IMR-90 (cell line): ENCODE measurements around the gene TSPAN3.

ENCODE experiments used
- BHLHE40 ChIP-seq: fragments of 150-350 bp; IDR thresholded peaks from 2 replicates; pipeline ENCODE4 v1.6.1; 2016; ENCODE audit warnings: mild to moderate bottlenecking, low read depth, low read length
- CEBPB ChIP-seq: IDR thresholded peaks from 2 replicates; pipeline ENCODE4 v1.6.1; 2012; ENCODE audit warnings: low read depth, low read length, improper control_type of control experiment
- NFE2L2 ChIP-seq: fragments of 150-350 bp; IDR thresholded peaks from 2 replicates; pipeline ENCODE4 v1.6.1; 2016; ENCODE audit warnings: low read depth, mild to moderate bottlenecking, low read length
- POLR2A ChIP-seq: IDR thresholded peaks from 2 replicates; pipeline ENCODE4 v1.6.1; 2012; ENCODE audit warnings: mild to moderate bottlenecking, low read depth, low read length
- RCOR1 ChIP-seq: IDR thresholded peaks from 2 replicates; pipeline ENCODE4 v1.6.1; 2012; ENCODE audit warnings: mild to moderate bottlenecking, low read length, improper control_type of control experiment; ENCODE audit not compliant: insufficient replicate concordance
- SMC3 ChIP-seq: fragments of 150-350 bp; IDR thresholded peaks from 2 replicates; pipeline ENCODE4 v1.6.1; 2016; ENCODE audit warnings: low read depth, mild to moderate bottlenecking, antibody characterized with exemption, low read length, moderate library complexity
- USF2 ChIP-seq: fragments of 150-350 bp; IDR thresholded peaks from 2 replicates; pipeline ENCODE4 v1.6.1; 2017; ENCODE audit warnings: mild to moderate bottlenecking, antibody characterized with exemption, low read length, low read depth
- TF ChIP-seq, protein P1 (sequence below): conservative IDR thresholded peaks from 2 replicates; pipeline ENCODE4 v1.5.1; 2012; ENCODE audit warnings: mild to moderate bottlenecking, low read depth, low read length, improper control_type of control experiment
- TF ChIP-seq, protein P2 (sequence below): fragments of 150-350 bp; IDR thresholded peaks from 2 replicates; pipeline ENCODE4 v1.6.1; 2016; ENCODE audit warnings: low read depth, mild to moderate bottlenecking, low read length, moderate library complexity, borderline replicate concordance

- TF ChIP-seq, protein P1, sequence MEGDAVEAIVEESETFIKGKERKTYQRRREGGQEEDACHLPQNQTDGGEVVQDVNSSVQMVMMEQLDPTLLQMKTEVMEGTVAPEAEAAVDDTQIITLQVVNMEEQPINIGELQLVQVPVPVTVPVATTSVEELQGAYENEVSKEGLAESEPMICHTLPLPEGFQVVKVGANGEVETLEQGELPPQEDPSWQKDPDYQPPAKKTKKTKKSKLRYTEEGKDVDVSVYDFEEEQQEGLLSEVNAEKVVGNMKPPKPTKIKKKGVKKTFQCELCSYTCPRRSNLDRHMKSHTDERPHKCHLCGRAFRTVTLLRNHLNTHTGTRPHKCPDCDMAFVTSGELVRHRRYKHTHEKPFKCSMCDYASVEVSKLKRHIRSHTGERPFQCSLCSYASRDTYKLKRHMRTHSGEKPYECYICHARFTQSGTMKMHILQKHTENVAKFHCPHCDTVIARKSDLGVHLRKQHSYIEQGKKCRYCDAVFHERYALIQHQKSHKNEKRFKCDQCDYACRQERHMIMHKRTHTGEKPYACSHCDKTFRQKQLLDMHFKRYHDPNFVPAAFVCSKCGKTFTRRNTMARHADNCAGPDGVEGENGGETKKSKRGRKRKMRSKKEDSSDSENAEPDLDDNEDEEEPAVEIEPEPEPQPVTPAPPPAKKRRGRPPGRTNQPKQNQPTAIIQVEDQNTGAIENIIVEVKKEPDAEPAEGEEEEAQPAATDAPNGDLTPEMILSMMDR: no peak
- TF ChIP-seq POLR2A (no peak), CEBPB (no peak), USF2 (no peak), BHLHE40 (no peak), SMC3 (no peak), RCOR1 (no peak), NFE2L2 (no peak)
- TF ChIP-seq, protein P2, sequence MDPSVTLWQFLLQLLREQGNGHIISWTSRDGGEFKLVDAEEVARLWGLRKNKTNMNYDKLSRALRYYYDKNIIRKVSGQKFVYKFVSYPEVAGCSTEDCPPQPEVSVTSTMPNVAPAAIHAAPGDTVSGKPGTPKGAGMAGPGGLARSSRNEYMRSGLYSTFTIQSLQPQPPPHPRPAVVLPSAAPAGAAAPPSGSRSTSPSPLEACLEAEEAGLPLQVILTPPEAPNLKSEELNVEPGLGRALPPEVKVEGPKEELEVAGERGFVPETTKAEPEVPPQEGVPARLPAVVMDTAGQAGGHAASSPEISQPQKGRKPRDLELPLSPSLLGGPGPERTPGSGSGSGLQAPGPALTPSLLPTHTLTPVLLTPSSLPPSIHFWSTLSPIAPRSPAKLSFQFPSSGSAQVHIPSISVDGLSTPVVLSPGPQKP: no peak
Measured at GRCh38 chr15:77022646-77023575, 48.0 kb downstream of the TSPAN3 start.
